ENCODE measurements around the gene KAT6B.
"Not testable (repeated sequence)": the region's sequence is repeated elsewhere in the genome, so short reads cannot be mapped to it uniquely, and the experiment has no call there.

Gene KAT6B

DNA sequence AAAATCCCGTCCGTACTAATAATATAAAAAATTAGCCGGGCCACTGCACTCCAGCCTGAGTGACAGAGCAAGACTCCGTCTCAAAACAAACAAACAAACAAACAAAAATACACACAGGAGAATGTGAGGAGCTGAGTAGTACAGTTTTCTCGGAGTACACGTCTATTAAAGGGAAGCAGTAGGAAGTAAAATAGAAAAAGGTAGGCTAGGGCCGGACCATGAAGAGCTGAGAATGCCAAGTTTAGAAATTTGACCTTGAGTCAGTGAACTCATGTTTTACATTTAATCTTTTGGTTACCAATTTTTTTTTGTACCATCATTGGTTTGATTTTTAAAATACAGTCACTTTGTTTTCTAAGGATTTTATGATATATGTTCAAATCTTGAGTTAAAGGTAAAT, 64.1 kb downstream of the KAT6B start:
- DNase-seq (ENCODE audit: low read depth): no peak

DNA sequence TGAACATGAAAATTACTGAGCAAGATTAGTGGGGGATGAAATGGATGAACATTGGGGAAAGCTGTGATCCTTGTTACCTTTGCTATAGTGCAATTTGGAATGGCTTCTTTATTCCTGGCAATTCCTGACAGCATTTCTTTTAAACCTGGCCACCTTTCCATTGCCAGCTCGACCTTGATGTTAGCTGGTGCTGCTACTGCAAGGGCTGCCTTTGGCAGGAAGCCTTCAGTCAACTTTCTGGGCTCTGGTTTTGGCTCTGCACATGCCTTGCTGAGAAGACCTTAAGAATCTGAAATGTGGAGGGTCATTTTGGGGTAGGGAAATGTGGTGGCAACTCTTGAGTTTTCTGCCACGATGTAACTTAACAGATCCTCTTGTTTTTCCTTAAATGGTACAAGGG, 64.7 kb downstream of the KAT6B start:
- DNase-seq (ENCODE audit: low read depth): no peak

DNA sequence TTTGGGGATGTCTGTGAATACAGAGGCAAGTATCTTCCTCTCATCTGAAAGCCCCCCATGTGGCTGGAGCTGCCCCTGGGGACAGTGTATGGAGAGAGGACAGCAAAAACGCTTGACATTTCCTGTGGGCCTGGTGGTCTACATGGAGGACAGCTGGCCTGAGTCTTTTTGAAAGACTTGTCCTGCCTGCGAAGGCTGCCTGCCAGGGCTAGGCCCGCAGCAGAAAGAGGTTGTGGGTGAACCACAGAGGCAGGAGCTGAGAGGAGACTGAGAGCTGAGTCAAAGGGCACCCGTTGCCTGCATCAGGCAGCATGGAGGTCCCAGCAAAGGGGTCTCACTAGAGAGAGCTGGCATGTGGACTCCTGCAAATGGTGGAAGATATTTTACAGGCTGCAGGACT, 66.4 kb downstream of the KAT6B start:
- no peak for DNase-seq (ENCODE audit: low read depth)

DNA sequence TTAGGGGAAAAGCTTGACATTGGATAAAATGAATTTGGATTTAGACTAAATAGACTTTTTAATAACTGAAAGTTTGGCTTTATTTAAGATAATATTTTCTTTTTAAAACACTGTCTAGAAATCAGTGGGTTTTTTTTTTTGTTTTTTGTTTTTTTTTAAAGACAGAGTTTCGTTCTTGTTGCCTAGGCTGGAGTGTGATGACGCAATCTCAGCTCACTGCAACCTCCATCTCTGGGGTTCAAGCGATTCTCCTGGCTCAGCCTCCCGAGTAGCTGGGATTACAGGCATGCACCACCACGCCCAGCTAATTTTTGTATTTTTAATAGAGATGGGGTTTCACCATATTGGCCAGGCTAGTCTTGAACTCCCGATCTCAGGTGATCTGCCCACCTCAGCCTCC, 66.9 kb downstream of the KAT6B start:
- not testable (repeated sequence) for DNase-seq (ENCODE audit: low read depth)

DNA sequence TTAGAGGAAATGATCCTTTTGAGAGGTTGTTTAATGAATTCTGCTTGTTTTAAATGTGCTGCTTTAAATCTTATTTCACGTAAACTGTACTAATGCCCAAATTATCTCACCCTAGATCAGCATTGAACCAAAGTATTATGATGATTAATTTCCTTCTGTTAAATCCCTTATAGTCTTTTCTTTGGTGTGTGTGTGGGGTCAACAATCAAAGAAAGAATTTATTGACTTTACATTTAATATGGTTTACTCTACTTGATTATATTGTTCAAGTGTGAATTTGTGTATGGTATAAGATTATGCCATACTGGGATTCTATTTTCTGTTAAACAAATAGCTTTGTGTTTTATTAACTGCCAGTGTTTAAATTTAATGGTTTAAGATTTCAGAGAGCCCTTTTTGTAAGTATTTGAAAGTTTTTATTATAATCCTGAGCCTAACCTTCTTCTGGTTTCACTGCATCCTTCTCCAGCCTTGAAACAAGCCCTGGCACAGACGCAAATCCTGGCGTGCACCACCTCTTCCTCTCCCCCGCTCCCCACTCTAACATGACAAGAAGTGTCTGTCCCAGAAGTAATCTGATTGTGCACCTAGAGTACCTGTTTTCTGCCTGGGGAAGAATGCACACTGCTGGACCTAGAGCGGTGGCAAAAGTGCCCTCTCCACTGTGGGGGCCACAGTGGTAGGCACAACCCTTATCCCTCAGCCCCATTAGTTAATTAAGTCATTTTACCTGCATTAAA, 70.6 kb downstream of the KAT6B start:
- DNase-seq (ENCODE audit: low read depth): no peak

DNA sequence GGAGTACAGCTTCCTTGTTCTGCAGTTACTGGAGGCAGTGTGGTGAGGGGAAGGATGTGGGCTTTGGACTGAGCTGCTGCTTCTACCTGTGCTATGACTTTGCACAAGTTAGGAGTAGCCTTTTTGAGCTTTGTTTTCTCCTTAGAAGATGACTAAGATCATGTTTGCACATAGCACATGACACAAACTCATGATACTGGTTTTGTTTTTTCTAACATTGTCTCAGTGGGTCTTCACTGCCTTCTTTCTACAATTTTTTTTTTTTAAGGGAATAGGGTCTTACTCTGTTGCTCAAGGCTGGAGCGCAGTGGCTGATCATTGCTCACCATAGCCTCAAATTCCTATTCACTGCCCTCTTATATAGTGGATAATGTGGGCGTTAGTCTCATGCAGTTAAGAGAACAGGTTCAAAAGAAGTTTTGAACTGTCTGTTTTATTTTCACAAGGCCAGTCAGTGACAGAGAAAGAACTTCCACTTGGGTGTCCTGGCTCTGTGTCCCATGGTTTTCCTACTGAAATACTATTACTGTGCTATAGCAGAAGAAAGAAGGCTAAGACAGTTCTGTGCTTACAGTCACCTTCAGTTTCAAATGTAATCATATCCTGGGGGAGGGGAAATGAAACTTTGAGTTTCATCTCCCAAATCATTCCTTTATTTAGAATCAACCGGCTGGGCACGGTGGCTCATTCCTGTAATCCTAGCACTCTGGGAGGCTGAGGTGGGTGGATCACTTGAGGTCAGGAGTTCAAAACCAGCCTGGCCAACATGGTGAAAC, 72.0 kb downstream of the KAT6B start:
- DNase-seq (ENCODE audit: low read depth): no peak

DNA sequence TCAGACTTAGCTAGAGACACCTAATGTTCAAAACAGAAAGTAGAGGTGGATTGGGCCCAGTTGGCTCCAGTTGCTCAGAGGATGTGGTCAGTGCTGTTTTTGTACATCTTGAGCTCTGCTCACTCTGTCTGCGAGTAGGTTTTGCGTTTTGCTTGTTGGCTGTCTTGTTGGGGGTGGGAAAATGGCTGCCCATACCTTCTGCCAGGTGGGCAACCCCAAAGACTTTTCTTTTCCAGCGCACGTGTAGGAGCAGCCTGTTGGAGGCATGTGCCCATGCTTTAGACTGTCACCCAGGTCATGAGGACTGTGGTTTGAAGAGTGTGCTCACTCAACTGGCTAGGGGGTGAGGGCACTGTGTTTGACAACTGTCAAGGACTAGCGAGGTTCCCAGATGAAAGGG, 73.9 kb downstream of the KAT6B start:
- DNase-seq (ENCODE audit: low read depth): no peak

DNA sequence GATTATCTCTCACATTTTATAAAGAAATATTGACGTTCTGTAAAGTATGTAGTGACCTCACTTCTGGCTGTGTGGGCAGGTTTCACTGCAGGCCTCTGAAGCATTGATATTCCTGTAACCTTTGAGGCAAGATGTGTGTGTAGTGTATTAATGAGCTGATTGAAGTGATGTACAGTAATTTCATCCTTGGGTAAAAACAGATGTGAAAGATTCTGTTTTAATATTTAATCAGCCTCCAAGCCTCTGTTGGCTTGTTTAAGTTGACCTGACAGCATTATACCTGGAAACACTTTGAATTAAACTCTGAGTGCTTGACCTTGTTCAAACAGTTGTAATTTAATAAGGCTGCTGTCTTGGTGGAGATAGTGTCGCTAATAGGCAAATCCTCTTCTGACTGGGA, 74.9 kb downstream of the KAT6B start:
- DNase-seq (ENCODE audit: low read depth): no peak

DNA sequence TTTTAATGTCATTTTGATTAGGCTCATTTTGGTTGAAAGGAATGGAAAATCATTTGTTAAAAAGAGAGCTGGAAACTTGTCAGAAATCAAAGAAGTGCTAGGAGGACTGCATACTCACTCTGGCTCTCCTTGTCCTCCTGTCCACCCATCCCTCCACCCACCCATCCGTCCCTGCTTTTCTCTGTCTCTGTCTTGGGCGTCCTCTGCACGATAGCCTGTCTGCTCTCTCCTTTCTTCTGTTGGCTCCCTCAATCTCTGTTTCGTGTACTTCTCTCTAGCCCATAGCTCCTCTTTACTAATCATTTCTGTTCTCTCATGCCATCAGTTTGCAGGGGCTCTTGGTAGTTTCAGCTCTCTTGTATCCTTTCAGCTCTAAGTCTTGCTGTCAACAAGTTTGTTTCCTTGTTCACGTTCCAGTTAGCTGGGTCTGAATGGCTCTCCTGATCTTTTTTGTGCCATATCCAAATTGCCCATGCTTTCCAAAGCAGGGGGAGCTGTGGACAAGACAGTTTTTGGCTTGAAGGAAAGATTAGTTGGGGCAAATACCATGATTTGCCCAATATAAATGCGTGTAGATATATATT, 75.6 kb downstream of the KAT6B start:
- DNase-seq (ENCODE audit: low read depth): no peak

DNA sequence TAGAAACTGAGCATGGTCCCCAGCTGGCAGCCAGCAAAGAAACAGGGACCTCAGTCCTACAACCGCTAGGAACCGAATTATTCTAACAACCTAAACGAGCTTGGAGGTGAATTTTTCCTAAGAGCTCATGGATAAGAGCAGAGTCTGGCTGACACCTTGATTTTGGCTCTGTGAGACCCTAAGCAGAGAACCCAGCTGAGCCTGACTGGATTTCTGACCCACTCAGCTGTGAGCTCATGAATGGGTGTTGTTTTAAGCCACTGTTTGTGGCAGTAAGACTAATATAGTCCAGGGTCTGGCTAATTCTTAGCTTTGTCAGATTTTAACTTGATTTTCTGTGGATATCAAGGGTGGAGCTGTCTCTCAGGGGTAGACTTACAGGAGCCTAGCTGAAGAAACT, 77.1 kb downstream of the KAT6B start:
- no peak for DNase-seq (ENCODE audit: low read depth)

DNA sequence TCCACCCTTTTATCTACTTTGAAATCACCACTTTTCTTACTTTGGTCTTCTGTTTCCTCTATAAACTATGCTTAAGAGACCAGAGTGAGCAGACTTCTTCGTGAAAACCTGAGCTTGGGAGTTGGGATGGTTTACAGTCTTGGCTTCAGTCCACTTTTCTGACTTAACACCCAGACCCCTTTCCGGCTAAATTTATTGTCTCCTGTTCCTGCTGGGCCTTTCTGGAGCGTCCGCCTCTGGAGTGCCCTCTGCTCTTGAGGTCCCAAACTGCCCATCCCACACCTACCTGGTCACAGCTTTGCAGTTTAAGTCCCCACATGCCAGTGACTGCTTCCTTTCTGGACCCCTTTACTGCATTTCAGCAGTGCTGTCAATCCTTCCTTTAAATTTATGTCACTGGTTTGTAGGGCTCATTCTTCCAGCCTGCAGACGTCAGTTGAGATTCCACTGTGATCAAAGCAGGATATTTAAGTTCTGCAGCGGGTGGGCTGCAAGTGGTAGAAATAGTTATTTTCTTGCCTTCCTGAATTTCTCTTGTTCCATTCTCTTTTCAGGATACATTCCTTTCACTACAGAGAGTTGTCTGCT, 80.3 kb downstream of the KAT6B start:
- no peak for DNase-seq (ENCODE audit: low read depth)

DNA sequence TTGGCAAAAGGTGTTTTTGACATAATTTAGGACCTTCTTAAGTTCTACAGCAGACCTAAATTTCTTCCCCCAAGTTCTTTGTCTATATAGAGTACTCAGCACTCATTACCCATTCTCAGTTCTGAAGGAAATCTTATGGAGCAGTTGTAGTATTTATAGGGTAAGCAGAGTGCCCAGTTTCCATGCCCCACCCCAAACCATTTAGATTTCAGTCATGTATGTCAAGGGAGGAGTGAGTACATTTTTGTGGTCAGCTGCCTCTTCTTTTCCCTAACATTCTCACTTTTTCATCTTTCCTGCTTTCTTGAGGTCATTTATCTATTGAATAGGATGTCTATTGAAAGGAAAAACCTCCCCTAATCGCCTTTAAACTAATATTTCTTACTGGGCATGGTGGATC, 83.3 kb downstream of the KAT6B start:
- no peak for DNase-seq (ENCODE audit: low read depth)

DNA sequence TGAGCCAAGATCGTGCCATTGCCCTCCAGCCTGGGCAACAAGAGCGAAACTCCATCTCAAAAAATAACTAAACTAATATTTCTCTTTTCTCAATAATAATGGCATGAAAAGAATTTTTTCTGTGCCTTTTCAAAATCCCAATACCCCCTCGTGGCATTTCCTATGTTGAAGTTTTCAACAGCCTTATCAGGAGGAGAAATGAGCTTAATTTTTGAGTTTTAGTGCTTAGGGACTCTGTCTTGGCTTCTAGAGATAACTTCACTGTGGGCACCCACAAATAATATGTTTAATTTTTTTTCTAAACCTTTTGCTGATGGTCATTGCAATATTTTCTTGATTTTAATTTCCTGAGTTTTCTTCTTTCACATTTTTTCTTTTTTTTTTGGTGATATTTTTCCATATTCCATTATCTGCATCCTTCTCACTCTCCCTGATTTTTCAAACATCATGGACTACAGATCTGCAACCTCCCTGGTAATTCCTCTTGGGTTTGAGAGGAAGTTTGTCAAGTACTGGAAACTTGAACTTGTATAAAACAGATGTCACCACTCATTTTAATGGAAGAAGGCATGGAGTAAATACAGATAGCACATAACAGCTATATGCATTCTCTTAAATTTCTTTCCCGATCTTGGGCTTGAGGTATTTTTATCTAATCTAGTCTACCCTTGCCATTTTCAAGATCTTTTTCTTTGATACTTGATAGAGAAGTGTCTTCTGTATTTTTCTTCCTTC, 84.0 kb downstream of the KAT6B start:
- DNase-seq (ENCODE audit: low read depth): no peak

DNA sequence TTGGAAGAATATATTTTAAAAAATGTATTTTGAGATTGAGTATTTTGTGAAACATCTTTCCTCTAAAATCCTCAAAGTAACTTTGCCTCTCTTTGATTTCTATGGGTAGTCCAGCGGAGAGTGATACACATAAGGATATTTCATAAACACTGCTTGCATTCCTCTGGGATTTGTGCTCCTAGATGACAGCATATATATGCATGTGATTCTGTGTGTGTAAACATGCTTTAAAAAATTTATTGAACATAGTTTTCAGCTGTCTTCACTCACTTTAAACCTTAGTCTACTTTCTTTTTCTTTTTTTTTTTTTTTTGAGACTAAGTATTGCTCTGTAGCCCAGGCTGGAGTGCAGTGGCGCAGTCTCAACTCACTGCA, 84.6 kb downstream of the KAT6B start:
- DNase-seq (ENCODE audit: low read depth): no peak

DNA sequence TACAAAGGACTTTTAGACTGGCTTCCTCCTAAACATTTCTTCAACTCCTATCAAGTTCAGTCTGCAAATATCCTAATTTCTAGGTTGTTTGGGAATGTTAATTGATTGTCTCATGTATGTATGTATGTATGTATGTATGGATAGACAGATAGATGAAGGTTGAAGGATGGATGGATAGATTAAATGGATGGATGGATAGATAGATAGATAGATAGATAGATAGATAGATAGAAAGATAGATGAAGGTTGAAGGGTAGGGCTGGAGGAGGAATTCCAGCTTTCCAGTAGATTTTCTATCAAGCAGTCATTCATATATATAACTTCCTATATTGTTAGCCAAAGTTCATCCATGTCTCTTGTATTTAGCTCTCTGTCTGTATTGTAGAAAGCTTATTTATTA, 85.8 kb downstream of the KAT6B start:
- no peak for DNase-seq (ENCODE audit: low read depth)

DNA sequence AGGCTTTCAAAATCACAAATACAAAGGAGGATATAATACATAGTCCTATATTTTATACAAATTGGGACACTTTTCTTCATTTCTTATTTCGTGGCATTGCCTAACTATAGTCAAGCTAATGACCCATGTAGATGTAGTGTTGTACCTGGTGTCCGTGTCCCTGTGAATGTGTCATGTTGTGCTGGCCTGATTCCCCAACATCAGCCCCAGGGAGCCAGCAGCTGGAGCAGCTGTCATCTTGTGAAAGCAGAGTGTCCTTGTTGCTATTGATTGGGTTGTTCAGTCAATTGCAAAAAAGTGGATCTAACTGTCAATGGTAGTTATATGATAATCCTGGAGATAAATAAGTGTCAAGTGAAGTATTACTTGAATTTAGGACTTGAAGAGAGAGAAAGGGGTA, 86.3 kb downstream of the KAT6B start:
- no peak for DNase-seq (ENCODE audit: low read depth)

DNA sequence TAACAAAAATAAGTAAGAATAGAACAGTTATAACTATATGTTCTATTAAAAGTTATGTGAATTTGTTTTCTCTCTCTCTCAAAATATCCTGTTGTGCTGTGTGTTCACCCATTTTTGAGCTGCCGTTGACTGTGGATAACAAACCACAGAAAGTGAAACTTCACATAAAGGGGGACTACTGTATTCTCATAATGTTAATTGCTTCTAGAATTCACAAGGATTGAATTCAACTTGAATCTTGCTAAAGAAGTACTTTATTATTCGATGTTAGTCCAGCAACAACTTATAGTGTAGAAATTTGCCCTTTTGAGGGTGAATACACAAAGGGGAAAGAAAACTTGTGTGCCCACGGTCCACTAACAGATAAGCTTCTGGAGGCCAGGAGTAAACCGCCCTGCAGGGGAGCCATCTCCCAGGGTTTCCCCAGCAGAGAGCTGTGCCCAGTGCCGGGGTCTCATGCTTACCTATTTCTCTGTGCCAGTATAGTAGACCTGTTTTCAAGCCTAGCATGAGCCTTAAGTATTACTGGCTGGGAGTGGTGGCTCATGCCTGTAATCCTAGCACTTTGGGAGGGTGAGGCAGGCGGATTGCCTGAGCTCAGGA, 87.1 kb downstream of the KAT6B start:
- no peak for DNase-seq (ENCODE audit: low read depth)

DNA sequence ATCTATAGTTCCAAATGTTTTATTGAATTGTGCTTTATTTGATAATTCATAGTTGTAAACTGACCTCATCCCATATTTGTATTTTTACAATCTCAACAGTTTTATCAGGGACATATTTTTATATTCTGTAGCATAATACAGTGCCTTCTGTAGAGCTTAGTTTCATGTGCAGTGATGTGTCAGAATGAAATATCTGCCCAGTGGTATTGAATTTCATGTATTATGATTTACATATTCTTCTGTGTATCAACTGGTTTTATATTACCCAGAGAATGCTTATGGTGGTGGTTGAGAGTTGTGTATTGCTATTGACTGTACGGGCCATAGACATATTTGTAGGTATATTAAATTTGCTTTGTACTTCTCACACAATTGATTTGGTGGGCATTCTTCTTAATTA, 89.9 kb downstream of the KAT6B start:
- DNase-seq (ENCODE audit: low read depth): no peak

DNA sequence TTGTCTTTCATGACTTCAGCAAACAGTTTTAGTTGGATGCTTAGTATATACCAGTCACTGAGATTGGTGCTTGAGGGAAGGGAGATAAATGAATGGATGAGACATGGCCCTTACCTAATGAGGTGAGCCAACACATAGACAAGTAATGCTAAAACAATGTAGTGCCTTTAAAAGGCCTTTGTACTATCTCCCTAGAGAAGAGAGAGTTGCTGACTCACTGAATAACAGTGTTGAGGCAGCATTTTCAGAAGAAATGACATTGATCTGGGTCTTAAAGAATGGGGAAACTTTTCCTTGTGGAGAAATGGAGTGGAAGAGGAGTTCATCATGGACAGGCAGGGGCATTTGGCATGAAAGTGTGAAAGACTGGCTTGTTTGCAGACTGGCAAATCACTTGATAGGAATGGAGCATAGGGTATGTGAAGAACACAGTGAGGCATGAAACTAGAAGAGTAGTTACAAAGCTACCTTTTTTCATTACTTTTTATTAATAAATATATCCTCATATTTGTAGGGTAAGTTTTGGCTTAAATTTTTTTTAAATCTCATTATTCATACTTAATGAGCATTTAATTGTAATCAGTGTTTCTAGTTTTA, 91.2 kb downstream of the KAT6B start:
- peak; percentile 37 for DNase-seq (ENCODE audit: low read depth)

DNA sequence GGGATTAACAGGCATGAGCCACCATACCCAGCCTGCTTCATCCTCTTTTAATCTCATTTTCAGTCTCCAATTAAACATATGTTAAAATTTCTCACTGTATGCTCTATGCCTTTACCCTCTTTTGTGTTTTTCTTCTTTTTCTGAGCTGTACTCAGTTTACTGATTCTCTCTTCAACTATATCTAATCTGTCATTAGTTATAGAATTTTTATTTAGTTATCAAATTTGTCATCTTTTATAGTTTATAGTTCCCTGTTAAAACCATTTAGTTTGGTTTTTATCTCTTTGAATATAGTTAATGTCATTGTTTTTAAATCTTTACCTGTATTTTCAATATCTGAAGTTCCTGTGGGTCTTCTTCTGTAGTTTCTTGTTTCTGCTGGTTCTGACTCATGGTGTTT, 93.3 kb downstream of the KAT6B start:
- DNase-seq (ENCODE audit: low read depth): no peak

DNA sequence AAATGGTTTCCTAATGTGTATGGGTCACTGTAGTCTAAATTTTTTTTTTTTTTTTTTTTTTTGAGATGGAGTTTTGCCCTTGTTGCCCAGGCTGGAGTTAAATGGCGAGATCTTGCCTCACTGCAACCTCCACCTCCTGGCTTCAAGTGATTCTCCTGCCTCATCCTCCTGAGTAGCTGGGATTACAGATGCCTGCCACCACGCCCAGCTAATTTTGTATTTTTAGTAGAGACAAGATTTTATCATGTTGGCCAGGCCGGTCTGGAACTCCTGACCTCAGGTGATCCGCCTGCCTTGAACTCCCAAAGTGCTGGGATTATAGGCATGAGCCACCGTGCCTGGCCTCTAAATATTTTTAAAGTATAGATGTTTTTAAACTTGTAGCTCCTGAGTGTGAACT, 94.7 kb downstream of the KAT6B start:
- not testable (repeated sequence) for DNase-seq (ENCODE audit: low read depth)

DNA sequence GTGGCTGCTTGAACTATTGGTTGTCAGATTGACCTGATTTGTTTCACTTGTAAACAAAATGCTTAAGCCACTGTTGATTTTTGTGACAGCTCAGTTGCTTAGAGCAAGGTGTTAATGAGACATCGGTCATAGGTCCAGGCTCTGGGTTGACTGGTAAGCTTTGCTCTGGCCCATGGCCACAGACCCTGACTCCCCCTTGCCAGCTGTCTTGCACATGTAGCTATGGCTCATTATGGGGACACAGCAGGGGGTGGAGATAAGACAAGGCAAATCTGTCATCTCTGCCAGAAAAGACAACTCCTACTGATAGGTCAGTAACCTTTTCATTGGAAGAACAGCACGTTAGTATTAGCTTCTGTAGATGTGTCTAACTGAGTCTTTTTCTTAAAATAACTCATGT, 95.3 kb downstream of the KAT6B start:
- DNase-seq (ENCODE audit: low read depth): no peak
